ENCODE data around the gene FAM156A. TPM values are rescaled to one million over a fixed set of nuclear protein-coding genes. Genes with fewer than 3 reads are reported as not detected.
"Not testable (repeated sequence)": the region's sequence is repeated elsewhere in the genome, so short reads cannot be mapped to it uniquely, and the experiment has no call there.

Gene FAM156A
- total and polyA plus RNA-seq, 12 donors: 5.5 to 12.4 (median 7.9) TPM

GRCh38 chrX:52905531-52905930 lies 52.8 kb downstream of the FAM156A start:
- H3K27me3 ChIP-seq; H3K4me1 ChIP-seq; ATAC-seq; H3K9me3 ChIP-seq; DNase-seq; intact Hi-C loops (cut with DNase I); H3K27ac ChIP-seq; H3K4me3 ChIP-seq; H3K36me3 ChIP-seq: not testable (repeated sequence)
- WGBS, 2 donors: no CpG with 5 or more reads among the region's 10 CpGs

Other genes with a start within 250 kb of the FAM156A start
- not detected for gene SSX2B, start 207.3 kb downstream of the FAM156A start, total RNA-seq
- not detected for gene SSX2B, start 207.3 kb downstream of the FAM156A start, polyA plus RNA-seq
- not detected for gene SPANXN5, start 161.1 kb downstream of the FAM156A start, total RNA-seq
- gene SPANXN5, start 161.1 kb downstream of the FAM156A start, polyA plus RNA-seq: not detected
- not detected for gene XAGE5, start 147.2 kb downstream of the FAM156A start, total RNA-seq
- gene XAGE5, start 147.2 kb downstream of the FAM156A start, polyA plus RNA-seq: not detected
- gene XAGE3, start 90.4 kb downstream of the FAM156A start, total RNA-seq: not detected
- not detected for gene XAGE3, start 90.4 kb downstream of the FAM156A start, polyA plus RNA-seq
- 10 to 100 TPM in 1 of 10 donors, 1 to 10 TPM in 9; 4.3 to 10.3 (median 6.8) TPM for gene FAM156B, start 61.2 kb downstream of the FAM156A start, total RNA-seq
- 10 to 100 TPM; 15.0 to 41.4 TPM for gene FAM156B, start 61.2 kb downstream of the FAM156A start, polyA plus RNA-seq
- gene GPR173, start 90.3 kb upstream of the FAM156A start, total RNA-seq: 1 to 10 TPM in 3 of 10 donors, under 1 TPM in 7; 0.54 to 2.5 (median 0.73) TPM
- under 1 TPM; 0.70 to 0.95 TPM for gene GPR173, start 90.3 kb upstream of the FAM156A start, polyA plus RNA-seq
- gene TSPYL2, start 123.8 kb upstream of the FAM156A start, total RNA-seq: 10 to 100 TPM; 17.2 to 48.8 (median 25.5) TPM
- gene TSPYL2, start 123.8 kb upstream of the FAM156A start, polyA plus RNA-seq: 100 to 1,000 TPM in 1 of 2 donors, 10 to 100 TPM in 1; 54.4 to 136 TPM
- 10 to 100 TPM in 2 of 10 donors, 1 to 10 TPM in 8; 2.7 to 11.5 (median 7.0) TPM for gene KANTR, start 135.6 kb upstream of the FAM156A start, total RNA-seq
- 10 to 100 TPM in 1 of 2 donors, 1 to 10 TPM in 1; 2.1 to 12.6 TPM for gene KANTR, start 135.6 kb upstream of the FAM156A start, polyA plus RNA-seq

All from heart right ventricle (tissue), 16 donors.